A549 (cell line): Measurements from ENCODE around the gene DUSP2. TPM values are rescaled to one million over a fixed set of nuclear protein-coding genes. Genes with fewer than 3 reads are reported as not detected.
"Not testable (repeated sequence)": the region's sequence is repeated elsewhere in the genome, so short reads cannot be mapped to it uniquely, and the experiment has no call there.

Experiments used
- ATAC-seq, 2 experiments: fragments of 200-7000 bp in 1 of 2; fragments of >200 bp in 1 of 2; cut with Nextera tagmentation in 1 of 2; cut with Tn5 transposase in 1 of 2; 3 replicates each; pipeline versions ENCODE4 v1.8.0 to v1.9.1; 2018 to 2020; ENCODE audit warnings: mild to moderate bottlenecking in 1 of 2, moderate library complexity in 1 of 2
- CTCF ChIA-PET: fragments of 300-600 bp; sonication (Branson Sonifier 250); formaldehyde crosslinking; extraction: SDS; loops from one replicate; lab custom pipeline; 2021; ENCODE audit warnings: antibody characterized with exemption, inconsistent platforms; lab: Yijun Ruan, JAX
- POLR2A ChIA-PET: fragments of 350-600 bp; formaldehyde crosslinking; extraction: SDS; loops from one replicate; lab custom pipeline; 2021; ENCODE audit warnings: antibody characterized with exemption, inconsistent platforms; lab: Yijun Ruan, JAX
- DNase-seq, 2 experiments: peaks; one replicate each; pipeline versions ENCODE4 v3.0.0 to v3.0.0-alpha.2; 2011 to 2016; ENCODE audit warnings: low read depth in 1 of 2, low spot score in 1 of 2
- FAIRE-seq: peaks from 2 replicates; lab custom pipeline; 2011; peaks lifted over from hg19 to GRCh38; lab: Jason Lieb, UNC
- H3K27ac ChIP-seq, 2 experiments: fragments of >200 bp; sonication (Bioruptor Twin); formaldehyde crosslinking; 3 replicates each; pipeline ENCODE4 v1.5.1; 2016 to 2017
- H3K4me1 ChIP-seq: fragments of >200 bp; sonication (Bioruptor Twin); formaldehyde crosslinking; 3 replicates; pipeline ENCODE4 v1.6.1; 2016
- H3K4me2 ChIP-seq: fragments of >200 bp; sonication (Bioruptor Twin); formaldehyde crosslinking; 3 replicates; pipeline ENCODE4 v1.6.1; 2016
- H3K4me3 ChIP-seq: fragments of >200 bp; sonication (Bioruptor Twin); formaldehyde crosslinking; 3 replicates; pipeline ENCODE4 v1.5.1; 2016
- H3K9me3 ChIP-seq: fragments of >200 bp; sonication (Bioruptor Twin); formaldehyde crosslinking; 3 replicates; pipeline ENCODE4 v1.6.1; 2016
- BHLHE40 ChIP-seq: IDR thresholded peaks from 2 replicates; pipeline ENCODE4 v1.6.1; 2012; ENCODE audit warnings: low read depth, low read length, inconsistent platforms
- CEBPB ChIP-seq, 2 experiments: fragments of >200 bp in 1 of 2; sonication (Bioruptor Twin) in 1 of 2; formaldehyde crosslinking in 1 of 2; IDR thresholded peaks; 2 replicates each; pipeline ENCODE4 v1.6.1; 2012 to 2016
- EP300 ChIP-seq, 2 experiments: fragments of >200 bp; sonication (Bioruptor Twin); formaldehyde crosslinking; IDR thresholded peaks; 2 replicates in 1 of 2; 3 replicates in 1 of 2; pipeline ENCODE4 v1.6.1; 2016 to 2017
- HEYL ChIP-seq: fragments of 250-450 bp; sonication (Bioruptor Pico); IDR thresholded peaks from 2 replicates; pipeline ENCODE4 v1.8.0; 2021; ENCODE audit warnings: mild to moderate bottlenecking, moderate library complexity
- HOXB5 ChIP-seq: fragments of 250-450 bp; sonication (Bioruptor Pico); IDR thresholded peaks from 2 replicates; pipeline ENCODE4 v1.5.0; 2020; ENCODE audit warnings: mild to moderate bottlenecking, moderate library complexity
- KDM1A ChIP-seq: fragments of 200-600 bp; sonication (generic); IDR thresholded peaks from 2 replicates; pipeline ENCODE4 v1.6.1; 2016; ENCODE audit warnings: low read depth, mild to moderate bottlenecking
- MAFK ChIP-seq: fragments of 450-650 bp; IDR thresholded peaks from 2 replicates; pipeline ENCODE4 v1.6.1; 2014; ENCODE audit not compliant: partially characterized antibody
- NPAS2 ChIP-seq: fragments of 250-450 bp; sonication (Bioruptor Pico); IDR thresholded peaks from 2 replicates; pipeline ENCODE4 v1.8.0; 2022; ENCODE audit warnings: mild to moderate bottlenecking, moderate library complexity, borderline replicate concordance
- PHF8 ChIP-seq: fragments of 200-600 bp; sonication (generic); IDR thresholded peaks from 2 replicates; pipeline ENCODE4 v1.6.1; 2016; ENCODE audit warnings: low read depth, mild to moderate bottlenecking, antibody characterized with exemption, moderate library complexity, borderline replicate concordance
- TFCP2L1 ChIP-seq: fragments of 250-450 bp; sonication (Bioruptor Pico); IDR thresholded peaks from 2 replicates; pipeline ENCODE4 v1.5.0; 2021; ENCODE audit warnings: mild to moderate bottlenecking
- ZFP36 ChIP-seq: fragments of 450-650 bp; IDR thresholded peaks from 2 replicates; pipeline ENCODE4 v1.6.1; 2014; ENCODE audit warnings: borderline replicate concordance; ENCODE audit not compliant: partially characterized antibody
- ZNF302 ChIP-seq: fragments of 250-450 bp; sonication (Bioruptor Pico); IDR thresholded peaks from 2 replicates; pipeline ENCODE4 v1.9.0; 2021; ENCODE audit warnings: inconsistent platforms, mild to moderate bottlenecking, moderate library complexity
- WGBS: methylation state at CpG from one replicate; pipeline ENCODE4 v1.1.6; 2017; ENCODE audit errors: missing lambda C conversion rate; 5-methylcytosine and 5-hydroxymethylcytosine counted together
- polyA plus RNA-seq, 4 experiments: library from polyadenylated mRNA; depleted of rRNA in 3 of 4; stranded (reverse); fragments of >200 nt; fragmentation: RNase III in 1 of 4; extraction: RNeasy Plus Mini Kit Qiagen cat#74134 plus additional on column Dnase treatment in 1 of 4; gene quantifications; 2 replicates in 3 of 4; 3 replicates in 1 of 4; pipeline ENCODE4 v1.2.3, GENCODE V29; 2011 to 2017
- TF ChIP-seq, protein P1 (sequence below): fragments of 150-350 bp; IDR thresholded peaks from 2 replicates; pipeline ENCODE4 v1.6.1; 2014; ENCODE audit warnings: low read depth, mild to moderate bottlenecking, low read length
- TF ChIP-seq, protein P2 (sequence below): fragments of 200-600 bp; sonication (generic); IDR thresholded peaks from 2 replicates; pipeline ENCODE4 v1.6.1; 2016; ENCODE audit warnings: antibody characterized with exemption, mild to moderate bottlenecking, moderate library complexity
- TF ChIP-seq, protein P3 (sequence below): fragments of 450-650 bp; IDR thresholded peaks from 2 replicates; pipeline ENCODE4 v1.6.1; 2014; ENCODE audit warnings: antibody characterized with exemption

DUSP2 gene
- polyA plus RNA-seq, 2 of the 4 experiments (the other 2 are of a cell fraction): 0.26 to 0.27 TPM

DNA sequence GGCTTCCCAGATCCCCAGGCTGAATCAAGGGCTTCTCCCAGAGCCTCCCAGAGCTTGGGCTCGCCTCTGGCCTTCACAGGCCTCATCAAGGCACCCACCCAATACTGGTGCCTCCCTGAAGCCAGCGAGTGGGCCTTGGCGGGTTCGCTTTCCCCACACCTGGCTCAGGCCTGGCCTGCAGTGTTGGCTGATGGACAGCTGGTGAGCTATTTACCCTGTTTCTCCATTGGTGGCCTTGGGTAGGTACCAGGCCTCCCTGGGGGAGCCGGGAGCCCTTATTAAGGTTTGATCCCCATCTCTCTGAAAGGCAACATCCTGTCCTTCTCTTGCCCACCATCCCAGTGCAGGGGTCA is 18.2 kb upstream of the DUSP2 start:
- H3K4me3 ChIP-seq: no peak overlapping the region
- no peak overlapping the region for H3K4me2 ChIP-seq
- H3K27ac ChIP-seq: no peak overlapping the region
- CTCF ChIA-PET: interaction anchor here (0.9 to 2.9 kb wide), 3 partner anchors 11 to 46 kb away, joined by 3 to 14 read pairs (median 9); partner anchors contain the start of gene ASTL
- no peaks in the 10 kb centered on the region for H3K9me3 ChIP-seq
- no peak for ATAC-seq
- no peak for FAIRE-seq
- POLR2A ChIA-PET: no interaction called here
- WGBS: 80% methylated on average over 4 of the region's 5 CpGs
- no peak for DNase-seq
- H3K4me1 ChIP-seq: no peaks in the 10 kb centered on the region
- TF ChIP-seq PHF8 (no peak), MAFK (no peak), EP300 (IDR thresholded peaks at IDR 0.05) (no peak), BHLHE40 (no peak), HOXB5 (CRISPR knock-in tag) (no peak), CEBPB (IDR thresholded peaks at IDR 0.05) (no peak), ZNF302 (CRISPR knock-in tag) (no peak), HEYL (CRISPR knock-in tag) (no peak), TFCP2L1 (CRISPR knock-in tag) (no peak)
- TF ChIP-seq, protein P1, sequence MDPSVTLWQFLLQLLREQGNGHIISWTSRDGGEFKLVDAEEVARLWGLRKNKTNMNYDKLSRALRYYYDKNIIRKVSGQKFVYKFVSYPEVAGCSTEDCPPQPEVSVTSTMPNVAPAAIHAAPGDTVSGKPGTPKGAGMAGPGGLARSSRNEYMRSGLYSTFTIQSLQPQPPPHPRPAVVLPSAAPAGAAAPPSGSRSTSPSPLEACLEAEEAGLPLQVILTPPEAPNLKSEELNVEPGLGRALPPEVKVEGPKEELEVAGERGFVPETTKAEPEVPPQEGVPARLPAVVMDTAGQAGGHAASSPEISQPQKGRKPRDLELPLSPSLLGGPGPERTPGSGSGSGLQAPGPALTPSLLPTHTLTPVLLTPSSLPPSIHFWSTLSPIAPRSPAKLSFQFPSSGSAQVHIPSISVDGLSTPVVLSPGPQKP: no peak
- TF ChIP-seq, protein P2, sequence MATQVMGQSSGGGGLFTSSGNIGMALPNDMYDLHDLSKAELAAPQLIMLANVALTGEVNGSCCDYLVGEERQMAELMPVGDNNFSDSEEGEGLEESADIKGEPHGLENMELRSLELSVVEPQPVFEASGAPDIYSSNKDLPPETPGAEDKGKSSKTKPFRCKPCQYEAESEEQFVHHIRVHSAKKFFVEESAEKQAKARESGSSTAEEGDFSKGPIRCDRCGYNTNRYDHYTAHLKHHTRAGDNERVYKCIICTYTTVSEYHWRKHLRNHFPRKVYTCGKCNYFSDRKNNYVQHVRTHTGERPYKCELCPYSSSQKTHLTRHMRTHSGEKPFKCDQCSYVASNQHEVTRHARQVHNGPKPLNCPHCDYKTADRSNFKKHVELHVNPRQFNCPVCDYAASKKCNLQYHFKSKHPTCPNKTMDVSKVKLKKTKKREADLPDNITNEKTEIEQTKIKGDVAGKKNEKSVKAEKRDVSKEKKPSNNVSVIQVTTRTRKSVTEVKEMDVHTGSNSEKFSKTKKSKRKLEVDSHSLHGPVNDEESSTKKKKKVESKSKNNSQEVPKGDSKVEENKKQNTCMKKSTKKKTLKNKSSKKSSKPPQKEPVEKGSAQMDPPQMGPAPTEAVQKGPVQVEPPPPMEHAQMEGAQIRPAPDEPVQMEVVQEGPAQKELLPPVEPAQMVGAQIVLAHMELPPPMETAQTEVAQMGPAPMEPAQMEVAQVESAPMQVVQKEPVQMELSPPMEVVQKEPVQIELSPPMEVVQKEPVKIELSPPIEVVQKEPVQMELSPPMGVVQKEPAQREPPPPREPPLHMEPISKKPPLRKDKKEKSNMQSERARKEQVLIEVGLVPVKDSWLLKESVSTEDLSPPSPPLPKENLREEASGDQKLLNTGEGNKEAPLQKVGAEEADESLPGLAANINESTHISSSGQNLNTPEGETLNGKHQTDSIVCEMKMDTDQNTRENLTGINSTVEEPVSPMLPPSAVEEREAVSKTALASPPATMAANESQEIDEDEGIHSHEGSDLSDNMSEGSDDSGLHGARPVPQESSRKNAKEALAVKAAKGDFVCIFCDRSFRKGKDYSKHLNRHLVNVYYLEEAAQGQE: no peak

DNA sequence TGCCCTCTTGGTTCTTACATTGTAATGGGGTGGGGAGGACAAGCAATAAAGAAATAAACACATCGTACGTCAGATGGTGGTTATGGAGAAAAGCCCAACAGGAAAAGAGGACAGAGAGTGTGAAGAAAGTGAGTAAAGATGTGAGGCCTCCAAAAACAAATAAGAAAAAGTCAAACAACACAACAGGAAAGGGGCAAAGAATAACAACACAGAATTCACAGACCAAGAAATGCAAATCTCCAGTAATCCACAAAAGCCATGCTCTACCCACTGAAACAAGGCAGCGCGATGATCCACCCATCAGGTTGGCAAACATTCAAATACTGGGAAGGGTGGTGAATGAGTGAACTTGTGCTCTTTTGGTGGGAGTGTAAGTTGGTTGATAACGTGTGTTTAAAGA is 16.7 kb upstream of the DUSP2 start:
- Histone ChIP-seq H3K9me3 (no peaks in the 10 kb centered on the region), H3K27ac (no peak overlapping the region), H3K4me3 (no peak overlapping the region), H3K4me1 (no peaks in the 10 kb centered on the region), H3K4me2 (no peak overlapping the region)
- ChIA-PET POLR2A (no interaction called here), CTCF (interaction anchor here (2.1 to 2.9 kb wide), 2 partner anchors 12 to 44 kb away, joined by 9 to 14 read pairs; no protein-coding TSS in a partner anchor)
- no peak for FAIRE-seq
- no peak for DNase-seq
- ATAC-seq: no peak
- 75% methylated on average over 5 of the region's 5 CpGs for WGBS
- TF ChIP-seq ZFP36: no peak
- no peak for TF ChIP-seq KDM1A
- no peak for TF ChIP-seq HOXB5 (CRISPR knock-in tag)
- TF ChIP-seq, protein P2: no peak
- TF ChIP-seq NPAS2 (CRISPR knock-in tag): no peak
- TF ChIP-seq CEBPB (IDR thresholded peaks at IDR 0.05): no peak
- TF ChIP-seq, protein P3, sequence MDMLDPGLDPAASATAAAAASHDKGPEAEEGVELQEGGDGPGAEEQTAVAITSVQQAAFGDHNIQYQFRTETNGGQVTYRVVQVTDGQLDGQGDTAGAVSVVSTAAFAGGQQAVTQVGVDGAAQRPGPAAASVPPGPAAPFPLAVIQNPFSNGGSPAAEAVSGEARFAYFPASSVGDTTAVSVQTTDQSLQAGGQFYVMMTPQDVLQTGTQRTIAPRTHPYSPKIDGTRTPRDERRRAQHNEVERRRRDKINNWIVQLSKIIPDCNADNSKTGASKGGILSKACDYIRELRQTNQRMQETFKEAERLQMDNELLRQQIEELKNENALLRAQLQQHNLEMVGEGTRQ: no peak
- TF ChIP-seq HEYL (CRISPR knock-in tag): no peak

DNA sequence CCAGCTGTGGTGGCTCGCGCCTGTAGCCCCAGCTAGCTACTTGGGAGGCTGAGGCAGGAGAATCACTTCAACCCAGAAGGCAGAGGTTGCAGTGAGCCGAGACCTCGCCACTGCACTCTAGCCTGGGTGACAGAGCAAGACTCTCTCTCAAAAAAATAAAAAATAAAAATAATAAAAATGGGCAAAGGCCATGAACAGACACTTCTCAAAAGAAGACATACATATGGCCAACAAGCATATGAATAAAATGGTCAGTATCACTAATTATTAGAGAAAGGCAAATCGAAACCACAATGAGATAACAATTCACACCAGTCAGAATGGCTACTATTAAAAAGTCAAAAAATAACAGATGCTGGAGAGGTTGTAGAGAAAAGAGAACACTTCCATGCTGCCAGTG is 15.1 kb upstream of the DUSP2 start:
- not testable (repeated sequence) for FAIRE-seq
- CTCF ChIA-PET: interaction anchor here (1.1 to 5.3 kb wide), 3 partner anchors 9 to 138 kb away, joined by 5 to 27 read pairs (median 9); no protein-coding TSS in a partner anchor

More for the DNA sequence above, 15.1 kb upstream of the DUSP2 start:
- H3K27ac ChIP-seq, POLR2A ChIA-PET, ATAC-seq, H3K4me2 ChIP-seq, H3K4me3 ChIP-seq, H3K9me3 ChIP-seq, DNase-seq, H3K4me1 ChIP-seq: not testable (repeated sequence)
- WGBS: 67% methylated on average over 5 of the region's 5 CpGs
